ENCODE data around the gene GOLGA8S. TPM values are rescaled to one million over a fixed set of nuclear protein-coding genes. Genes with fewer than 3 reads are reported as not detected.
"Not testable (repeated sequence)": the region's sequence is repeated elsewhere in the genome, so short reads cannot be mapped to it uniquely, and the experiment has no call there.

GOLGA8S gene
- polyA plus RNA-seq (ENCODE audit: insufficient read length in 12 of 12), result 1 to 10 TPM in 3 of 12 donors, under 1 TPM in 7, not detected in 2; 0.37 to 2.0 (median 0.61) TPM
- long read RNA-seq, donor 1, result 0 reads
- long read RNA-seq, donor 2, result 0 reads
- long read RNA-seq, donor 3, result 0 reads
- long read RNA-seq, donor 4, result 0 reads
- long read RNA-seq, donor 5, result 0 reads
- long read RNA-seq, donor 6, result 0 reads
- long read RNA-seq, donor 7, result 0 reads
- long read RNA-seq, donor 8, result 0 reads
- long read RNA-seq, donor 9, result 0 reads
- long read RNA-seq, donor 10, result 0 reads
- long read RNA-seq, donor 11, result 0 reads

DNA sequence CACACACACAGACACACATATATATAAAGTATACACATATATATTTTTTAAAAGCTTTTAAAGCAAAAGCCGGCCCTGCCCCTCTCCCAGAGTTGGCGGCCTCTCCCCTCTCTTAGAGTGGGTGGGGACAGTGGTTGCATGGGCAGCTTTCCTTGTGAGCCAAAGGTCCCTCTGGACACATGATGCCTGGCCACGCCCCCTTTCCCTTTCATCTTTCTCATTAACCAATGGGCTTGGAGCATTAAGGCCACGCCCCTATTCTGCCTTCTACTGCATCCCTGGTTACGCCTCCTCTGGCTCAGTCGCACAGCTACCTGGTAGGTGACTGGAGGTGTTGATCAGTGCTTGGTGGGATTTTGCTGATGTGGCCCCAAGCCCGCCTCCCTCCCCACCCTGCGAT, at the start of gene GOLGA8S:
Gene GOLGA8S (plus strand): TSS at position 301 of the 400 bp plus-strand sequence. CDS start 62 bp downstream, at position 363.
- not testable (repeated sequence) for DNase-seq

- DNase-seq, result not testable (repeated sequence)
These were observed 49.7 kb upstream of the GOLGA8S start for GRCh38 chr15:23304805-23305204.

DNA sequence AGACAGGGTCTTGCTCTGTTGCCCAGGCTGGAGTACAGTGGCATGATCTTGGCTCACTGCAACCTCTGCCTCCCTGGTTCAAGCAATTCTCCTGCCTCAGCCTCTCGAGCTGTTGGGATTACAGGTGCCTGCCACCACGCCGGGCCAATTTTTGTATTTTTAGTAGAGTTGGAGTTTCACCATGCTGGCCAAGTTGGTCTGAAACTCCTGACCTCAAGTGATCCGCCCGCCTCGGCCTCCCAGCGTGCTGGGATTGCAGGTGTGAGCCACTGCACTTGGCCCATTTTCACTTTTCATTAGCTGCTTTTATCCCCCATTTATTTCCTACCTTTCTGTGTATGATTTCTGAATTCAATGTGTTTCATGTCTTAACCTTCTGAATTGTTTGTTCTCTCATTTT, 48.6 kb upstream of the GOLGA8S start:
- not testable (repeated sequence) for DNase-seq

DNA sequence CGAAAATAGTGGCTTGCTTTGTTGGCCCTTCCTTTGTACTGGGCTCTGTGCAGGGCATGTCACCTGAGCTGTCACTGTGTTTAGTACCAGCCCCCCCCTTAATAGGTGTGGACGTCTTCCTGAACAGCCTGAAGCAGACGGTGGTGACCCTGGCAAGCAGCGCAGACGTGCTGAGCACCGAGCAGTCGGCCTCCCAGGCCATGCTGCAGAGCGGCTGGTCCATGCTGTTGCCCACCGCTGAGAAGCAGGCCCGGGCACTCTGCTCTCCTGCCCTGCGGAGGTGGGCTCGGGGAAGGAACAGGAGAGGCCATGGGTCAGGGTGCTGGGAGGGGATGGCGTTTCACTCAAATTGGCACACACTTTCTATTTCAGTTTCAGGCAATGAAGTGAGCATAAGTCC, 43.3 kb upstream of the GOLGA8S start:
- not testable (repeated sequence) for DNase-seq

GRCh38 chr15:23334096-23334495, 20.5 kb upstream of the GOLGA8S start, which contains the start of gene GOLGA6L26:
GOLGA6L26 (minus strand) TSS chr15:23334196; CDS start chr15:23334135, 61 bp downstream.
- DNase-seq, result not testable (repeated sequence)

- DNase-seq, result not testable (repeated sequence)
These were observed 8.1 kb downstream of the GOLGA8S start for GRCh38 chr15:23362622-23363021.

DNA sequence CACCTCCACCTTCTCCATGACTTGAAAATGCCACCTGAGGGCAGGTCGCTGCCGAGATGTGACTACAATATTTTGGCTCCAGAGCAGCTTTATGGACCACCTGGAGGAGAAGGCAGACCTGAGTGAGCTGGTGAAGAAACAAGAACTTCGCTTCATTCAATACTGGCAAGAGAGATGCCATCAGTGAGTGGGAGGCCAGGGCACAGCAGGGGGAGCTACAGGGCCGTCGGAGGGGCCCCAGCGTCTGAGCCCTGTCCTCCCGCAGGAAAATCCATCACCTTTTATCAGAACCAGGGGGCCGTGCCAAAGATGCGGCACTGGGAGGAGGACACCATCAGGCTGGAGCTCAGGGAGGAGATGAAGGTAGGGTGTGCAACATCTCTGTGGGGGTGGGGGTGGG, 9.7 kb downstream of the GOLGA8S start:
- DNase-seq, result not testable (repeated sequence)

GRCh38 chr15:23370578-23370977, 16.0 kb downstream of the GOLGA8S start:
- no peak for DNase-seq

- DNase-seq, result not testable (repeated sequence)
These were observed 16.6 kb downstream of the GOLGA8S start for GRCh38 chr15:23371134-23371533.

DNA sequence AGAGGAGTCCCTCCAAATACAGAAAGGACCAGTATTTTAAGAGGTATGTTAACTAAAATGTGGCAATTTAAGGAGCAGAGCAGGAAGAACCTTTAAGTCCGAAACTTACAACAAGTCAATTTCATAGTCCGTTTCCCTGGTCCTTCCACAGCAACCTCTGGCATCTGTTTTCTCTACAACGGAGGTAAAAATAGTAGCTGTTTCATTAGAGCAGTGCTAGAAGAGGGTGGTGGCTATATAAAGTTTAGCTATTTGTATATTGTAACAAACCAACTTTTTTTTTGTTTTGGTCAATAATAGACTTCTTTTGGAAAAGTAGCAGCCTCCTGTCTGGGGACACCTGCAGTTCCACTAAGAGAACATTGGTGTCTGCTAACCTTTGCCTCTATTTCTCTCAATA, 17.3 kb downstream of the GOLGA8S start:
- not testable (repeated sequence) for DNase-seq

- no peak for DNase-seq
These were observed 17.7 kb downstream of the GOLGA8S start for GRCh38 chr15:23372284-23372683.

DNA sequence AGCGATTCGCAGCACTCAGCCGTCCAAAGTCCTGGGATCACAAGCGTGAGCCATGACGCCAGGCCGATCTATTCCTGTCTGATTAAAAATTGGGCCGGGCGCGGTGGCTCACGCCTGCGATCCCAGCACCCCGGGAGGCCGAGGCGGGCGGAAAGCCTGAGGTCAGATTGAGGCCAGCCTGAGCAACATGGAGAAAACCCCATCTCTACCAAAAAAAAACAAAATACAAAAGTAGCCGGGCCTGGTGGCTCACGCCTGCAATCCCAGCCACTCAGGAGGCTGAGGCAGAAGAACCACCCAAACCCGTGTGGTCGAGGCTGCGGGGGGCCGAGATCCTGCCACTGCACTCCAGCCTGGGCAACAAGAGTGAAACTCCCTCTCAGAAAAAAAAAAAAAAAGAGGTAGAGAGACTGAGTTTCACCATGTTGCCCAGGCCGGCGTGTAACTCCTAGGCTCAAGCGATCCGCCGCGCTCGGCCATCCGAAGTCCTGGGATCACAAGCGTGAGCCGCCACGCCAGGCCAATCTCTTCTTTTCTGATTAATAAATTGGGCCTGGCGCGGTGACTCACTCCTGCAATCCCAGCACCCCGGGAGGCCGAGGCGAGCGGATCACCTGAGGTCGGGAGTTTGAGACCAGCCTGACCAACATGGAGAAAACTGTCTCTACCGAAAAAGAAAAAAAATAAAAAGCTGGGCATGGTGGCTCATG, 18.5 kb downstream of the GOLGA8S start:
- not testable (repeated sequence) for DNase-seq

GRCh38 chr15:23374226-23374625, 19.7 kb downstream of the GOLGA8S start:
- not testable (repeated sequence) for DNase-seq

DNA sequence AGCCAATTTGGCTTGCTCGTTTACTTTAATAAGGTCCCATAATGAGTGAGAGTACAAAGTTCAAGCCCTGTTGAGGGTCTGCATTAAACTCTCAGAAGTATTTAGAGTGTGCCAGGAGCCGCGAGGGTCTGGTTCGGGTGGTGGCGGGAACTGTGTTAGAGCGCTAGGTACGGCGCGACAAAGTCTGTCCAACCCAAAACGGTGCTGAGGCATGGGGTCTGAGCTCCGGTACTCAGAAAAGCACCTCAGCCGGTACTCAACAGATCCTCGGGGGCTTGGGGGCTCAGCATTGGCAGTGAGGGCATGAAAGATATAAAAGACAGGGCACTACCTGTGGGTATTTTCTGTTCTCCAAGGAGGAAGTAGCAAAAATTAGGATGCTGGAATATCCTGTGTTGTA, 24.4 kb downstream of the GOLGA8S start:
- not testable (repeated sequence) for DNase-seq

- not testable (repeated sequence) for DNase-seq
These were observed 26.2 kb downstream of the GOLGA8S start for GRCh38 chr15:23380700-23381099.

DNA sequence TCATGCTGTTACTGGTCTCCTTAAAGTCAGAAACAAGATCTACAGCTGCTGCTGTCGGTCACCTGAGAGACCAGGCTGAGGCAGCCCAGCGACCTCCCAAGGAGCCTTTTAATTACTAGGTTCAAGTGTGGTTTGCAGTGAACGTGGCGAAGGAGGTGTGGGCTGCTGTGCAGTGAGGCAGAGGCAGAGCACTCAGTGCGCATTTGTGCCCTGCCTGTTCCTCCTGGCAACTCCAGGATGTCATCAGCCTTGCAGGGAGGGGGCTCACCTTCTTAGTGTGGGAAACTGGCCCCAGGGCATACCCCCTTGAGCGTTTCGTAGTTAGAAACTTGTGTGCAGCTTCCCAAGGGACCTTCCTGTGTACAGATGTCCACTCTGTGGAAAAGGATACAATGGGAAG, 26.6 kb downstream of the GOLGA8S start:
- not testable (repeated sequence) for DNase-seq

DNA sequence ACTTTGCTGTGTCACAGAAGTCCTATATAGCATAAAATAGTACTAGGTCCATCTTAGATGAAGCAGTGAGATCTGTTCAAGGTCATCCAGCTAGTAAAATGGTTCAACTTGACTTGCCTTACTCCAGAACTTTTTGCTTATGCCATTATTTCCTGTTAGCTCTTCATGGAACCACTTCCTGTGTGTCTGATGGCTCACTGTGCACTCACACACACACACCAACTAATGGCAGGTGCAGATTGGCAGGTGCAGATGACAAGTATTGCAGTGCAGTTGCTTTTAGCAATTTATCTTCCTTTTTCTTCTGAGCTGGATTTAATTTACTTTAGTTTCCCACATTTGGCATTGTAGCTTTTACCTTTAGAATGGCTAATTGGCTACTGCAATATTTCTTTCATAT, 29.8 kb downstream of the GOLGA8S start:
- no peak for DNase-seq

- no peak for DNase-seq
These were observed 31.4 kb downstream of the GOLGA8S start for GRCh38 chr15:23385886-23386430.

- no peak for DNase-seq
These were observed 33.2 kb downstream of the GOLGA8S start for GRCh38 chr15:23387621-23388190.

- no peak for DNase-seq
These were observed 40.6 kb downstream of the GOLGA8S start for GRCh38 chr15:23395030-23395692.

GRCh38 chr15:23395832-23396231, 41.3 kb downstream of the GOLGA8S start:
- no peak for DNase-seq

DNA sequence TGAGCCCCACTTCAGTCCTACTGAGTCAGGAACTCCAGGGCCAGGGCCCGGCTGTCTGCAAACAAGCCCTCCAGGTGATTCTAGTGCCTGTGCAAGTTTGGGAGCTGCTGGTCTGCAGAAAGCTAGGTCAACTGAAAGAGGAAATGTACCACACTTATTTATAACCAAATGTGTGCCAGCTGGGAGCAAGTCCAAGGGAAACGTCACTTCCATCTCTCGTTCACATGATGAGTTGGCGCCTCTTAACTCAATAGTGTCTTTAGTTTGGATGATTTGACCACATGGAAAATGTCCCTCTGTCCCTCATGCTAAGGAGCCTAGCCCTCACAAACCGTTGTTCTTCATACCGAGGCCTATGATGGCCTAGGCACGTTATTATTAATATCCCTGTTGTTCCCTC, 43.2 kb downstream of the GOLGA8S start:
- no peak for DNase-seq
